HG03280 (cell line): ENCODE data around the gene MCRIP1.
"Not testable (repeated sequence)": the region's sequence is repeated elsewhere in the genome, so short reads cannot be mapped to it uniquely, and the experiment has no call there.

ENCODE experiments used
- ATAC-seq: cut with Tn5 transposase; IDR thresholded peaks from one replicate; pipeline ENCODE4 v1.9.1; 2021; ENCODE audit warnings: mild to moderate bottlenecking, moderate library complexity; ENCODE audit not compliant: unreplicated experiment

MCRIP1 gene

GRCh38 chr17:81842725-81843504, 9.8 kb upstream of the MCRIP1 start:
- ATAC-seq = no peak

GRCh38 chr17:81842378-81842724, 9.3 kb upstream of the MCRIP1 start:
- ATAC-seq = no peak

- ATAC-seq = no peak
Measured at GRCh38 chr17:81841866-81842265, 8.8 kb upstream of the MCRIP1 start.

DNA sequence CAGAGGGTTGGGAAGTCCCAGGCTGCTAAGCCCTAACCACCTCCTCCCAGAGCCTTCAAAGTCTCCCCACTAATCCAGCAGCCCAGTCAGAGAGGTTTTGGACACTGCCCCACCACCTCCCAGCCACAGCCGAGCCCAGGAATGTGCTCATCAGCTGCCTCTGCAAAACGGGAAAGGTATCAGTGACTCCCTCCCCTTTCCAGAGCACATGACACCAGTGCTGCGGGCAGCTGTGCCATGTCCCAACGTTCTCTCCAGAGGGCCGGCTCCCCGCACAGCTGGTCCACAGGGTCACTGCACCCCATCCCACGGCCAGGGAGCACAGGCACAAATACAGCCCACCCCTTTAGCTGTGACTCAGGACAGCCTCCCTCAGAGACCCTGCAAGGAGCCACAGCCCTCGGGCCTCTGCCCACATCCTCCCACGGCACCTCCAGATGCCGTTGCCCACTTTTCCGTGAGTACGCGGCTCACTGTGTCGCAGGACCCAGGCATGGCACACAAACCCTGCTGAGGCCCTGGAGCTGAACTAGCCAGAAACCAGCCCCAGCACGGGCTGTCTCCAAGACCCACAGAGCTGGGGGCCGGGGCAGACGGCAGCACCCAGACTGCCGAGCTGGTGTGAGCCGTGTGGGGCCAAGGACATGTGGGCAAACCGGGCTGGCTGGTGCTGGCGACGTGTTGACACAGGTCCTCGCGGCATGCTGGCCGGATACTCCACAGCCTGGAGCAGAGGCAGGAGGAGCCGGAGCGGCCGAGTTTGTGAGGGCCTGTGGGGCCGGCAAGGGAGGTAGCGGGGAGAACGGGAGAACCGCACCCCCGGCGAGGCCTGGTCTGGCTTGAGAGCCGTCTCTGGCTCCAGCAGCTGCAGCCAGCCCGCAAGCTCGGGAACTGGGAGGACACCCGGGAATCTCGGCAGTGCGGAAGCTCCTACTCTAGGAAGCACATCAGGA, 8.0 kb upstream of the MCRIP1 start:
- no peak for ATAC-seq

- ATAC-seq = not testable (repeated sequence)
Measured at GRCh38 chr17:81840059-81840458, 7.0 kb upstream of the MCRIP1 start.

DNA sequence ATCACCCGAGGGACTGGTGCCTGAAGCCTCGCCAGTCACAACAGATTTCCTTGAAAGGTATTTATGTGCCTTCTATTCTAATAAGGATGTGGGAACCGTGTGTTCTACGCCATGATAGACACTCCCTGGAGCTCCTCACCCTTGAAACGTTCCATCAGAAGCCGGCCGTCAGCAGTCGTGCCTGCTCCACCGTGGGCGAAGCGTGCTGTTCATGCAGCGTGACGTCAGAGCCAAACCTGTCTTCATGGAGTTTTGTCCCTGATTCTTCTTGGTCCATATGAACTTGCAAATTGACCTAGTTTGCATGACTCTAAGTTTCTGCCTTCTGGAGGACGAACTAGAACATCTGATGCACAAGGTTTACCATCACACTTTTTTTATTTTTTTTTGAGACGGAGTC, 6.2 kb upstream of the MCRIP1 start:
- no peak for ATAC-seq

- ATAC-seq = no peak
Measured at GRCh38 chr17:81838753-81839255, 5.7 kb upstream of the MCRIP1 start.

DNA sequence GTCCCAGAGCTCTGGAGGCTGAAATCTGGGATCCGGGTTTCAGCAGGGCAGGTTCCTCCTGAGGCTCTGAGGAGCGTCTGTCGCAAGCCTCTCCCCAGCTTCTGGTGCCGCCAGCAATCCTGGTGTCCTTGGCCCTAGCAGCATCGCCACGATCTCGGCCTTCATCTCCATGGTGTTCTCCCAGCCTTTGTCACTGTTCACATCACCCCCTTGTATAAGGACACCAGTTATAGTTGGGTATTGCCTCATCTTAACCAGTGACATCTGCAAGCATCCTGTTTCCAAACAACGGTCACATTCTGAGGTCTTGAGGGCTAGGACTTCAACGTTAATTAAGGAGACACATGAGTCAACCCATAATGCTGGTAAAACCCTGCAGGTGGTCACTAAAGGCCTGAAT, 4.5 kb upstream of the MCRIP1 start:
- no peak for ATAC-seq

- ATAC-seq = no peak
Measured at GRCh38 chr17:81834831-81835267, 1.8 kb upstream of the MCRIP1 start, which contains the start of gene PPP1R27. TSS of gene PPP1R27 (minus strand) at chr17:81835050. CDS start at chr17:81834953, 97 bp downstream.

GRCh38 chr17:81833921-81834830, 1.1 kb upstream of the MCRIP1 start:
- ATAC-seq = no peak

GRCh38 chr17:81832608-81833159, 407 bp downstream of the MCRIP1 start:
- ATAC-seq = peak; percentile 11

- peak; percentile 11 for ATAC-seq
Measured at GRCh38 chr17:81831957-81832607, 1.0 kb downstream of the MCRIP1 start.

GRCh38 chr17:81831563-81831956, 1.5 kb downstream of the MCRIP1 start:
- no peak for ATAC-seq

- no peak for ATAC-seq
Measured at GRCh38 chr17:81829858-81830257, 3.2 kb downstream of the MCRIP1 start.

GRCh38 chr17:81828656-81829055, 4.4 kb downstream of the MCRIP1 start:
- no peak for ATAC-seq

DNA sequence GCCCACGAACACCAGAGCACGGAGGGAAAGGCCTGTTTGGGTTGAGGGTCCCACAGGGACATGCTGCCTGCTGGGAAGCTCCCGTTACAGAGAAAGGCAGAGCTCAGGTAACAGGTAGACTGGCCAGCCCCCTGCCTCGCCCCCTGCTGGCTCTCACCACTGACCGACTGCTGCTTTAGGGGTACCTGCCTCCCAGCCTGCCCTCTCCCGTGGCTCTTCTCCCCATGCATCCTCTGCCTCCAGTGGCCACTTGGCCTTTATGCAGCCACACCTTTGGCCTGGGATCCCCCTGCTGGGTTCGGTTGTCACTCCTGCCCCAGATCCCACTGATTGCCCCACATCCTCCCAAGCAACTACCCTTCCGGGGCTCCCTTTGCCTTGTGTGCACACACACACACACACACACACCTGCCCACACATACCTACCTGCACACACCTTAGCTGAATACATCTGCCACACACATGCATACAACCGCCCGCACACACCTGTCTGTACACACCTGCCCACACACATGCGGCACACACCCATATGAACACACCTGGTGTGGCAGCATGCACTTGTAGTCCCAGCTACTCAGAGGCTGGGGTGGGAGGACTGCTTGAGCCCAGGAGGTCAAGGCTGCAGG, 7.1 kb downstream of the MCRIP1 start:
- no peak for ATAC-seq

DNA sequence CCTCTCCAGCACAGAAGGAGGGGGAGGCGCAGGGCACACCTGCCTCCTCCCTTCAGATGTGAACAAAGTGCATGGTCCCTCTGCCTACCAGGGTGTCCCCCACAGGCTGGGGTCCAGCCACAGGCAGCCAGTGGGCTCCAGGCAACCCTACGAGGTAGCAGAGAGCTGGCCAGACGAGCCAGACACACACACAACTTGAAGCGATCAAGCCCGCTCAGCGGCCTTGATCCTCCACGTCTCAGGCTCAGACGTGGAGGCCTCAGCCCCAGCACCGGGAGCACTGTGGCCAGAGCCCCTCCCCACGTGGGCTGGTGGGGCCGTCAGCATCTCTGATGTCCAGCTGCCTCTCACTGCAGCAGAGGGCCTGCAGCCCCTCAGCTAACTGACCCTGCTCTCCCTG, 8.5 kb downstream of the MCRIP1 start:
- ATAC-seq = no peak

DNA sequence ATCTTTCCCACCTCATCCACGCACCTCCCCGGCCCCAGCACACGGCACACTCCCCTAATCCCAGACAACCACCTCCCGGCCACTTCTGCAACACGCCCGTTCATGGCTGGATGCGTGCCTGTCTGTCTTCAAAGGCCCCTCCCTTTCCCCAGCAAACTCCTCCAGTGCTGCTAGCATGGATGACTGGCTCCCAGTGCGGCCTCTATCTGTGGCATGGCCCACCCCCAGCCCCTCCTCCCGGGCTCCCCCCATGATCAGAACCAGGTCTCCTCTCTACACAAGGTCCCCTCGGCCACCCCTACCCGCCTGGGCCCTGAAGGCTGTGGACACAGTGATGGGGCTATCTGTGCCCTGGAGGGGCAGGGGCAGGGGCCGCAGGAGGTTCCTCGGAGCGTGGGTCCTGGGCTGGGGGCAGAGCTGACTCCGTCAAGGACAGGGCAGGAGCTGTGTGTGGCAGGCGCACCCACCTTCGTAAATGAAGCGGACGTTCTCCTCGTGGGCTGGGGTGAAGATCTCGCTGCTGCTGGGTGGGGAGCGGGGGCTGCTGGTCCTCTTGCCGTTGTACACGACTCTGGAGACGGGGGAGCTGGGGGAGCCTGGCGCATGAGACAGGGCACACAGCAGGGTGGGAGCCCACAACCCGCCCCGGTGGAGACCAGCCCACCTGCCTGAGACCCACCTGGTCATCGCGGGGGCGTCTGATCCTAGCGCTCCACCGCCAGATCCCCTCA, 9.1 kb downstream of the MCRIP1 start:
- no peak for ATAC-seq
